NCI-H2227 treated with DMSO at 0.1 percent for 48 hours (cell line): ENCODE measurements around the gene PLD6.
"Not testable (repeated sequence)": the region's sequence is repeated elsewhere in the genome, so short reads cannot be mapped to it uniquely, and the experiment has no call there.

Experiments used
- DNase-seq: peaks from one replicate; lab custom pipeline; 2025; lab: John Stamatoyannopoulos, UW

Gene PLD6

GRCh38 chr17:17206124-17206912 lies at the start of gene PLD6:
PLD6 (minus strand) TSS chr17:17206333; CDS start chr17:17206286, 47 bp downstream.
- peak; percentile 67 for DNase-seq

- DNase-seq, result not testable (repeated sequence)
Observed at GRCh38 chr17:17255689-17256088, 49.6 kb upstream of the PLD6 start.

- no peak for DNase-seq
Observed at GRCh38 chr17:17254036-17254435, 47.9 kb upstream of the PLD6 start.

- no peak for DNase-seq
Observed at GRCh38 chr17:17253406-17253805, 47.3 kb upstream of the PLD6 start.

GRCh38 chr17:17252149-17252661 lies 46.1 kb upstream of the PLD6 start:
- no peak for DNase-seq

GRCh38 chr17:17246879-17247278 lies 40.7 kb upstream of the PLD6 start:
- DNase-seq, result no peak

GRCh38 chr17:17243163-17243562 lies 37.0 kb upstream of the PLD6 start:
- DNase-seq, result no peak

GRCh38 chr17:17242246-17242645 lies 36.1 kb upstream of the PLD6 start:
- DNase-seq, result no peak

- DNase-seq, result no peak
Observed at GRCh38 chr17:17241656-17242055, 35.5 kb upstream of the PLD6 start.

- no peak for DNase-seq
Observed at GRCh38 chr17:17239832-17240231, 33.7 kb upstream of the PLD6 start.

- DNase-seq, result peak; percentile 93
Observed at GRCh38 chr17:17237026-17237799, 31.1 kb upstream of the PLD6 start, which contains the start of gene FLCN. FLCN (minus strand) TSS chr17:17237168; CDS start chr17:17228137, 9,031 bp downstream.

GRCh38 chr17:17236295-17237025 lies 30.3 kb upstream of the PLD6 start:
- DNase-seq, result no peak

GRCh38 chr17:17235212-17236174 lies 29.4 kb upstream of the PLD6 start:
- DNase-seq, result no peak

GRCh38 chr17:17232303-17232621 lies 26.1 kb upstream of the PLD6 start:
- no peak for DNase-seq

- no peak for DNase-seq
Observed at GRCh38 chr17:17231621-17232302, 25.6 kb upstream of the PLD6 start.

- DNase-seq, result no peak
Observed at GRCh38 chr17:17229416-17230384, 23.6 kb upstream of the PLD6 start.

GRCh38 chr17:17228521-17229279 lies 22.6 kb upstream of the PLD6 start:
- DNase-seq, result no peak
